ENCODE data around the gene GATAD2B. TPM values are rescaled to one million over a fixed set of nuclear protein-coding genes. Genes with fewer than 3 reads are reported as not detected.
A peak's percentile ranks its signal among the peaks of the same experiment; 100 is the strongest.

Gene GATAD2B
- total RNA-seq, 1 experiment from 2014 or later, result 46.9 TPM

DNA sequence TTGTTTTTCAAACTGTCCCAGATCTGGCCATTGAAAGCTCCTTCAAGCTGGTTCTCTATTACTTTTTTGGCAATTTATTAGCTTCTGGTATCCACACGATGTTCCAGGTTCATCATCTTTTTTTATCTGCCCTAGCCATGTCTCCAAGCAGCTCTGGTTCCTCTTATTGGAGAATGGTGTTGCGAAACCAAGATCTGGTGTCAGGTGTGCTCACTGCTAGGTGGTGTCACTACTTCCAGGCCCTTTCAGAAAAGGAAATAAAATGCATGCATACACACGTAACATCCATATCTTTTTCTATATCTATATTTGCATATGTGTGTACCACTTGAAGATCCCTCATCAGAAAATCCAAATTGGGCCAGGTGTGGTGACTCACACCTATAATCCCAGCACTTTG lies 53.3 kb downstream of the GATAD2B start:
- Mint-ChIP-seq H3K4me3 (no peak overlapping the region), H3K27me3 (ENCODE audit: low read depth) (no peaks in the 10 kb centered on the region), H3K27ac (no peak overlapping the region), H3K9me3 (peaks cover 6% of the 10 kb centered on the region), H3K36me3 (peaks cover 14% of the 10 kb centered on the region), H3K4me1 (peaks cover 20% of the 10 kb centered on the region)
- DNase-seq (ENCODE audit: low spot score), result no peak
- ChIA-PET POLR2A (interaction anchor here (0.6 kb wide), 1 partner anchor 22 kb away, joined by 3 read pairs; no protein-coding TSS in a partner anchor), CTCF (no interaction called here)
- ATAC-seq, result no peak
- no peak for TF ChIP-seq IRF2 (CRISPR knock-in tag; IDR thresholded peaks at IDR 0.05; ENCODE audit: borderline replicate concordance, low read depth)
- TF ChIP-seq, protein P1, sequence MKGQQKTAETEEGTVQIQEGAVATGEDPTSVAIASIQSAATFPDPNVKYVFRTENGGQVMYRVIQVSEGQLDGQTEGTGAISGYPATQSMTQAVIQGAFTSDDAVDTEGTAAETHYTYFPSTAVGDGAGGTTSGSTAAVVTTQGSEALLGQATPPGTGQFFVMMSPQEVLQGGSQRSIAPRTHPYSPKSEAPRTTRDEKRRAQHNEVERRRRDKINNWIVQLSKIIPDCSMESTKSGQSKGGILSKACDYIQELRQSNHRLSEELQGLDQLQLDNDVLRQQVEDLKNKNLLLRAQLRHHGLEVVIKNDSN (CRISPR knock-in tag; IDR thresholded peaks at IDR 0.05), result no peak

DNA sequence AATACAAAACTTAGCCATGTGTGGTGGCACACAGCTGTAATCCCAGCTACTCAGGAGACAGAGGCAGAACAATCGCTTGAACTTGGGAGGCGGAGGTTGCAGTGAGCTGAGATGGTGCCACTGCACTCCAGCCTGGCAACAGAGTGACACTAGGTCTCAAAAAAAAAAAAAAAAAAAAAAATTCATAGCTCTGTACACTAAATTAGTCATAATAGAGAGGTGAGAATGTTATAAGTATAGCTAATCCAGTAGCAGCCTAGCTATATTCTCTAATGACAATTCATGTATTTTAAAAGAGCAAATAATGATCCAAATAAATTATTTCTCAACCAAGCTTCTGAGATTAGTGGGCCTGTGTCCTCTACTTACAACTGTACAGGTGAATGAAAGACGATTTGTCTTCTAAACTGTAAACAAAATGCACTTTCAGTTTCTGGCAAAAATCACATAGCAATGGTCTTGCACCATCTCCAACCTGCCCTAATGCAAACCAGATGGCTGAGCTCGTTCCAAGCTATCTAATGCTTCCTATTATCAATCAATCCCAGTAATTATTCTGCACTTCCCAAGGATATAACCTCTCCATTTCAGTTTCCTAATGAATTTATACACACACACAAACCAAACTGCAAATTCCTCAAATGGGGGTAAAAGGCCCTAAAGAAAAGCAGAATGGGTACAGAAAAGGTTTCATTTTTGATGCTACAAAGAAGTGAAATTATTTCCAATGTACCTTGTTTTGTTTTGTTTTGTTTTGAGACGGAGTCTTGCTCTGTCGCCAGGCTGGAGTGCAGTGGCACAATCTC lies 56.5 kb downstream of the GATAD2B start:
- H3K27ac Mint-ChIP-seq, result peak overlapping the region; percentile 48; the same call in 1 of the 2 replicates
- H3K27me3 Mint-ChIP-seq (ENCODE audit: low read depth), result no peaks in the 10 kb centered on the region
- no peak overlapping the region for H3K4me3 Mint-ChIP-seq
- H3K4me1 Mint-ChIP-seq, result peaks cover 12% of the 10 kb centered on the region
- H3K36me3 Mint-ChIP-seq, result peaks cover 14% of the 10 kb centered on the region
- peaks cover 6% of the 10 kb centered on the region for H3K9me3 Mint-ChIP-seq
- ATAC-seq (no peak), DNase-seq (ENCODE audit: low spot score) (no peak)
- ChIA-PET POLR2A (interaction anchor here (0.6 kb wide), 1 partner anchor 1151 kb away, joined by 4 read pairs; no protein-coding TSS in a partner anchor), CTCF (interaction anchor here (0.6 to 1.0 kb wide), 4 partner anchors 38 to 208 kb away, joined by 3 to 5 read pairs (median 4); partner anchors contain the start of gene SNAPIN)
- TF ChIP-seq, protein P2, sequence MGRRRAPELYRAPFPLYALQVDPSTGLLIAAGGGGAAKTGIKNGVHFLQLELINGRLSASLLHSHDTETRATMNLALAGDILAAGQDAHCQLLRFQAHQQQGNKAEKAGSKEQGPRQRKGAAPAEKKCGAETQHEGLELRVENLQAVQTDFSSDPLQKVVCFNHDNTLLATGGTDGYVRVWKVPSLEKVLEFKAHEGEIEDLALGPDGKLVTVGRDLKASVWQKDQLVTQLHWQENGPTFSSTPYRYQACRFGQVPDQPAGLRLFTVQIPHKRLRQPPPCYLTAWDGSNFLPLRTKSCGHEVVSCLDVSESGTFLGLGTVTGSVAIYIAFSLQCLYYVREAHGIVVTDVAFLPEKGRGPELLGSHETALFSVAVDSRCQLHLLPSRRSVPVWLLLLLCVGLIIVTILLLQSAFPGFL (CRISPR knock-in tag; IDR thresholded peaks at IDR 0.05; ENCODE audit: borderline replicate concordance), result no peak
- TF ChIP-seq, protein P3, sequence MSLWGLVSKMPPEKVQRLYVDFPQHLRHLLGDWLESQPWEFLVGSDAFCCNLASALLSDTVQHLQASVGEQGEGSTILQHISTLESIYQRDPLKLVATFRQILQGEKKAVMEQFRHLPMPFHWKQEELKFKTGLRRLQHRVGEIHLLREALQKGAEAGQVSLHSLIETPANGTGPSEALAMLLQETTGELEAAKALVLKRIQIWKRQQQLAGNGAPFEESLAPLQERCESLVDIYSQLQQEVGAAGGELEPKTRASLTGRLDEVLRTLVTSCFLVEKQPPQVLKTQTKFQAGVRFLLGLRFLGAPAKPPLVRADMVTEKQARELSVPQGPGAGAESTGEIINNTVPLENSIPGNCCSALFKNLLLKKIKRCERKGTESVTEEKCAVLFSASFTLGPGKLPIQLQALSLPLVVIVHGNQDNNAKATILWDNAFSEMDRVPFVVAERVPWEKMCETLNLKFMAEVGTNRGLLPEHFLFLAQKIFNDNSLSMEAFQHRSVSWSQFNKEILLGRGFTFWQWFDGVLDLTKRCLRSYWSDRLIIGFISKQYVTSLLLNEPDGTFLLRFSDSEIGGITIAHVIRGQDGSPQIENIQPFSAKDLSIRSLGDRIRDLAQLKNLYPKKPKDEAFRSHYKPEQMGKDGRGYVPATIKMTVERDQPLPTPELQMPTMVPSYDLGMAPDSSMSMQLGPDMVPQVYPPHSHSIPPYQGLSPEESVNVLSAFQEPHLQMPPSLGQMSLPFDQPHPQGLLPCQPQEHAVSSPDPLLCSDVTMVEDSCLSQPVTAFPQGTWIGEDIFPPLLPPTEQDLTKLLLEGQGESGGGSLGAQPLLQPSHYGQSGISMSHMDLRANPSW (CRISPR knock-in tag; conservative IDR thresholded peaks at IDR 0.05; ENCODE audit: low read depth), result no peak
- TF ChIP-seq NFE2L1 (CRISPR knock-in tag; IDR thresholded peaks at IDR 0.05) (no peak), TEAD1 (CRISPR knock-in tag; IDR thresholded peaks at IDR 0.05) (no peak), OVOL2 (CRISPR knock-in tag; IDR thresholded peaks at IDR 0.05; ENCODE audit: borderline replicate concordance) (no peak), ZNF263 (CRISPR knock-in tag; IDR thresholded peaks at IDR 0.05; ENCODE audit: low read depth) (no peak), NR1H2 (CRISPR knock-in tag; IDR thresholded peaks at IDR 0.05) (no peak)
- TF ChIP-seq, protein P4, sequence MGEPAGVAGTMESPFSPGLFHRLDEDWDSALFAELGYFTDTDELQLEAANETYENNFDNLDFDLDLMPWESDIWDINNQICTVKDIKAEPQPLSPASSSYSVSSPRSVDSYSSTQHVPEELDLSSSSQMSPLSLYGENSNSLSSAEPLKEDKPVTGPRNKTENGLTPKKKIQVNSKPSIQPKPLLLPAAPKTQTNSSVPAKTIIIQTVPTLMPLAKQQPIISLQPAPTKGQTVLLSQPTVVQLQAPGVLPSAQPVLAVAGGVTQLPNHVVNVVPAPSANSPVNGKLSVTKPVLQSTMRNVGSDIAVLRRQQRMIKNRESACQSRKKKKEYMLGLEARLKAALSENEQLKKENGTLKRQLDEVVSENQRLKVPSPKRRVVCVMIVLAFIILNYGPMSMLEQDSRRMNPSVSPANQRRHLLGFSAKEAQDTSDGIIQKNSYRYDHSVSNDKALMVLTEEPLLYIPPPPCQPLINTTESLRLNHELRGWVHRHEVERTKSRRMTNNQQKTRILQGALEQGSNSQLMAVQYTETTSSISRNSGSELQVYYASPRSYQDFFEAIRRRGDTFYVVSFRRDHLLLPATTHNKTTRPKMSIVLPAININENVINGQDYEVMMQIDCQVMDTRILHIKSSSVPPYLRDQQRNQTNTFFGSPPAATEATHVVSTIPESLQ (CRISPR knock-in tag; IDR thresholded peaks at IDR 0.05), result no peak
- TF ChIP-seq, protein P5, sequence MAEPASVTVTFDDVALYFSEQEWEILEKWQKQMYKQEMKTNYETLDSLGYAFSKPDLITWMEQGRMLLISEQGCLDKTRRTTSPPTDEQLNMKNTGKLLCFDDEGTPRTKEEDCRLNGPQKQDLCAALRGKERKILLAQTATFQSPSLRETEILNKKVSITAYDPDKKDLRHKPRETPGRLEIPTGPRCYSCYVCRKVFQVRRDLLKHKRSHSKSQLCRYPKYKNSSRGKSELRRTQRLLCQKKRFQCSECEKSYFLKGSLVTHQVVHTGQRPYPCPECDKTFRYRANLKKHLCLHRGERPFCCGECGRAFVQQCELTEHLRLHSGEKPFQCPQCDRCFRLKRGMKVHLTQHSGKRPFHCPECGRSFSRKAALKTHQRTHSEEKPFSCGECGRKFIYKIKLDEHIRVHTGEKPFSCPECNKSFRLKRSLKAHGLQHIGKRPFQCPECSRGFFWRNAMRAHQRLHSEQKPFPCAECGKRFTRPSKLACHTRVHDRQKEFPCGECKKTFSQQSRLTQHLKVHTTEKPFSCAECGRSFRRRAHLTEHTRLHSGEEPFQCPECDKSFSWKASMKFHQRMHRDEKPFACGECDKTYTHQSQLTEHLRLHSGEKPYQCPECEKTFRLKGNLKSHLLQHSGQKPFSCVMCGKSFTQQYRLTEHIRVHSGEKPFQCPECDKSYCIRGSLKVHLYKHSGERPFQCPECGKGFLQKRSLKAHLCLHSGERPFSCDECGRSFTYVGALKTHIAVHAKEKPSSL (CRISPR knock-in tag; conservative IDR thresholded peaks at IDR 0.05), result no peak
- TF ChIP-seq, protein P1 (CRISPR knock-in tag; IDR thresholded peaks at IDR 0.05), result no peak
- TF ChIP-seq, protein P6, sequence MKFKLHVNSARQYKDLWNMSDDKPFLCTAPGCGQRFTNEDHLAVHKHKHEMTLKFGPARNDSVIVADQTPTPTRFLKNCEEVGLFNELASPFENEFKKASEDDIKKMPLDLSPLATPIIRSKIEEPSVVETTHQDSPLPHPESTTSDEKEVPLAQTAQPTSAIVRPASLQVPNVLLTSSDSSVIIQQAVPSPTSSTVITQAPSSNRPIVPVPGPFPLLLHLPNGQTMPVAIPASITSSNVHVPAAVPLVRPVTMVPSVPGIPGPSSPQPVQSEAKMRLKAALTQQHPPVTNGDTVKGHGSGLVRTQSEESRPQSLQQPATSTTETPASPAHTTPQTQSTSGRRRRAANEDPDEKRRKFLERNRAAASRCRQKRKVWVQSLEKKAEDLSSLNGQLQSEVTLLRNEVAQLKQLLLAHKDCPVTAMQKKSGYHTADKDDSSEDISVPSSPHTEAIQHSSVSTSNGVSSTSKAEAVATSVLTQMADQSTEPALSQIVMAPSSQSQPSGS (CRISPR knock-in tag; IDR thresholded peaks at IDR 0.05; ENCODE audit: borderline replicate concordance, low read depth), result no peak
- TF ChIP-seq, protein P7, sequence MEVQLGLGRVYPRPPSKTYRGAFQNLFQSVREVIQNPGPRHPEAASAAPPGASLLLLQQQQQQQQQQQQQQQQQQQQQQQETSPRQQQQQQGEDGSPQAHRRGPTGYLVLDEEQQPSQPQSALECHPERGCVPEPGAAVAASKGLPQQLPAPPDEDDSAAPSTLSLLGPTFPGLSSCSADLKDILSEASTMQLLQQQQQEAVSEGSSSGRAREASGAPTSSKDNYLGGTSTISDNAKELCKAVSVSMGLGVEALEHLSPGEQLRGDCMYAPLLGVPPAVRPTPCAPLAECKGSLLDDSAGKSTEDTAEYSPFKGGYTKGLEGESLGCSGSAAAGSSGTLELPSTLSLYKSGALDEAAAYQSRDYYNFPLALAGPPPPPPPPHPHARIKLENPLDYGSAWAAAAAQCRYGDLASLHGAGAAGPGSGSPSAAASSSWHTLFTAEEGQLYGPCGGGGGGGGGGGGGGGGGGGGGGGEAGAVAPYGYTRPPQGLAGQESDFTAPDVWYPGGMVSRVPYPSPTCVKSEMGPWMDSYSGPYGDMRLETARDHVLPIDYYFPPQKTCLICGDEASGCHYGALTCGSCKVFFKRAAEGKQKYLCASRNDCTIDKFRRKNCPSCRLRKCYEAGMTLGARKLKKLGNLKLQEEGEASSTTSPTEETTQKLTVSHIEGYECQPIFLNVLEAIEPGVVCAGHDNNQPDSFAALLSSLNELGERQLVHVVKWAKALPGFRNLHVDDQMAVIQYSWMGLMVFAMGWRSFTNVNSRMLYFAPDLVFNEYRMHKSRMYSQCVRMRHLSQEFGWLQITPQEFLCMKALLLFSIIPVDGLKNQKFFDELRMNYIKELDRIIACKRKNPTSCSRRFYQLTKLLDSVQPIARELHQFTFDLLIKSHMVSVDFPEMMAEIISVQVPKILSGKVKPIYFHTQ (CRISPR knock-in tag; IDR thresholded peaks at IDR 0.05), result no peak
- TF ChIP-seq, protein P8, sequence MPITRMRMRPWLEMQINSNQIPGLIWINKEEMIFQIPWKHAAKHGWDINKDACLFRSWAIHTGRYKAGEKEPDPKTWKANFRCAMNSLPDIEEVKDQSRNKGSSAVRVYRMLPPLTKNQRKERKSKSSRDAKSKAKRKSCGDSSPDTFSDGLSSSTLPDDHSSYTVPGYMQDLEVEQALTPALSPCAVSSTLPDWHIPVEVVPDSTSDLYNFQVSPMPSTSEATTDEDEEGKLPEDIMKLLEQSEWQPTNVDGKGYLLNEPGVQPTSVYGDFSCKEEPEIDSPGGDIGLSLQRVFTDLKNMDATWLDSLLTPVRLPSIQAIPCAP (CRISPR knock-in tag; IDR thresholded peaks at IDR 0.05), result no peak

Data from WTC11 (cell line).